ENCODE measurements around the gene NBDY.
A peak's percentile ranks its signal among the peaks of the same experiment; 100 is the strongest.
"Not testable (repeated sequence)": the region's sequence is repeated elsewhere in the genome, so short reads cannot be mapped to it uniquely, and the experiment has no call there.

NBDY gene, protein sequence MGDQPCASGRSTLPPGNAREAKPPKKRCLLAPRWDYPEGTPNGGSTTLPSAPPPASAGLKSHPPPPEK

GRCh38 chrX:56729152-56729850 lies at the start of gene NBDY:
NBDY (plus strand) TSS chrX:56729243; CDS start chrX:56729354, 111 bp downstream.
- peak; percentile 47 for TF ChIP-seq POLR2A (IDR thresholded peaks at IDR 0.05; ENCODE audit: low read depth, low read length)
- DNase-seq (ENCODE audit: insufficient read length, low spot score): no peak

GRCh38 chrX:56704530-56704929 lies 24.5 kb upstream of the NBDY start:
- DNase-seq (ENCODE audit: insufficient read length, low spot score); FAIRE-seq: not testable (repeated sequence)

More at GRCh38 chrX:56729152-56729850, at the start of gene NBDY:
- no peak for FAIRE-seq

DNA sequence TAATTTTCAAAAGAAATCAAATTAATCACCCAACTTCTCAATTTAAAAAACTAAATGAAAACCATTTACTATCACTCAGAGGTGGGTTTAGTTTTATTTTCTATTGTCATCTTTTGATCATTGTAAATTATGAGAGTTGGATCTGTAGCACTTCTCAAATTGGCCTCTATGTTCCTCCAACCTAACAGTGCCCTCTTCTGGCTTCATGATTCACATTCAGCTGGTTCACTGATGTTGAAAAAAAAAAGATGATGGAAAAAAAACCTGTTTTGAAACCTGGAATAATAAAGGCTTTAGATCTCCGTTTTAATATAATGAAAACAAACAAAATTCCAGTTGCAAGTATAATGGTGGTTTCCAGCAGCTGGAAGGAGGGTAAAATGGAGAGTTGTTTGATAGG lies 2.4 kb upstream of the NBDY start:
- DNase-seq (ENCODE audit: insufficient read length, low spot score) (no peak), FAIRE-seq (no peak)
- TF ChIP-seq POLR2A (IDR thresholded peaks at IDR 0.05; ENCODE audit: low read depth, low read length): no peak

DNA sequence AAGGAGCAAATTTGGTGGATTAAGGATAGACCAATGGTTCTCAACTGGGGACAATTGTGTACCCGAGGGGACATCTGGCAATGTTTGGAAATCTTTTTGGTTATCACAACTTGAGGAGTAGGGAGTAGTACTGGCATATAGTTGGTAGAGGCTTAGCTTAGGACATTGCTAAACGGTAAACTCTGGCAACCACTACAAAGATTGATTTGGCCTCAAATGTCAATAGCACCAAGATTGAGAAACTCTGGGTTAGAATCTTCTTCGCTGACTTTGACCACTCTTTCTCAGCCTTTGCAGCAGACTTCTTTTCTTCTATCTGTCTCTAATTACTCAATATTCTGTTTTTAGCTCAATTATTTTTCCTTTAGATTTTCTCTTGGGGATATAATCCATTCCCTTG lies 1.5 kb upstream of the NBDY start:
- TF ChIP-seq POLR2A (IDR thresholded peaks at IDR 0.05; ENCODE audit: low read depth, low read length): no peak
- FAIRE-seq (no peak), DNase-seq (ENCODE audit: insufficient read length, low spot score) (no peak)

- DNase-seq (ENCODE audit: insufficient read length, low spot score) (no peak), FAIRE-seq (no peak)
- TF ChIP-seq POLR2A (IDR thresholded peaks at IDR 0.05; ENCODE audit: low read depth, low read length): no peak
These were observed 722 bp upstream of the NBDY start for GRCh38 chrX:56728321-56728720.

DNA sequence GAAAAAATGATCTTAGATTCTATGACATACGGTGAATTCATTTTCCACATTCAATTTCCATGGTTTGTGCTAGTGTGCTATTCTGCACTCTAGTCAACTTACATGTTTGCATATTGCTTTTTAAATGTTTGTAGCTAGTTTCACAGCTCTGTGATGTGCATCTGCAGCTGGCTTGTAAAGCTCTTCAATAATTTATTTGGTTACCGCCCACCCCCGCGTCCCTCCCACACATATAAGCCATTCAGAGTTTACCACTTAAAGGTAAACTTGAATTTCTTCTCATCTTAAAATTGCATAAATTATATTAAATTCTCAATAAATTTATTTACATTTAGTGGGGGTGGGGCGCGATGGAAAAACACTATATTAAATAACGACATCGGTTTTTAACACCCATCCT lies 291 bp upstream of the NBDY start:
- DNase-seq (ENCODE audit: insufficient read length, low spot score): no peak
- no peak for TF ChIP-seq POLR2A (IDR thresholded peaks at IDR 0.05; ENCODE audit: low read depth, low read length)

DNA sequence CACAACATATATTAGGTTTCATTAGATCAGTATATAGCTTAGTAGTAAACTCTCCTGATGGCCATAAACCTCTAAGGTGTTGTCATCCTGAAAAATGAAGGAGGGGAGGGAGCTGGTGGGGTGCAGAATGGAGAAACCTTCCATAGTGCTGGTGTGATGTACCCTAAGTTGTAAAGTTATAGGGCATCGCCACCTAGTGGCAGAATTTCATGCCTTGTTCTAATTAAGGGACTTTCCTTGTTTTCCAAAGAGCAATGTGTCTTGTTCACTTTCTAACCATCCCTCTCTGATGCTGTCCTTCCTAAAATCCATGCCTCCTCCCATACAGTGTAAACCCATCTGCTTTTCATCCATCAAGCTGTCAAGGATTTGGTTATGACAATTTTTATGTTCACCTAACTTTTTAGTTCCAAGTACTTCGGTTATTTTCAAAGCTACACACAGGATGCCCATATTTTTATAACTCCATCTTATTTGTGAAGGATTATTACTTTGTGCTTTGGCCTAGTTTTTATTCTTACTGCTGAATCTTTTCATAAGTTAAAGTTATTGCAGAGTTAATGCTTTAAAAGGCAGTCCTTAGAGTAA lies 4.5 kb downstream of the NBDY start:
- DNase-seq (ENCODE audit: insufficient read length, low spot score) (no peak), FAIRE-seq (no peak)
- no peak for TF ChIP-seq POLR2A (IDR thresholded peaks at IDR 0.05; ENCODE audit: low read depth, low read length)

More for the DNA sequence above, 291 bp upstream of the NBDY start:
- FAIRE-seq: no peak

DNA sequence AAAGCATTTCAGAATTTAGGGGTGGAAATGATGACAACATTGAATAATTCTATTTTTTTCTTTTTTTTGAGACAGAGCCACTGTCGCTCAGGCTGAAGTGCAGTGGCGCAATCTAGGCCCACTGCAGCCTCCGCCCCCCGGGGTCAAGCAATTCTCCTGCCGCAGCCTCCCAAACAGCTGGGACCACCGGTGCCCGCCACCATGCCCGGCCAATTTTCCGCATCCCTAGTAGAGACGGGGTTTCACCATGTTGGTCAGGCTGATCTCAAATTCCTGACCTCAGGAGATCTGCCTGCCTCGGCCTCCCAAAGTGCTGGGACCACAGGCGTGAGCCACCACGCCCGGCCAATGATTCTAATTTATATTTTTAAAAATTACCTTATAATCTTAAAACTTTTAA lies 7.2 kb downstream of the NBDY start:
- DNase-seq (ENCODE audit: insufficient read length, low spot score) (no peak), FAIRE-seq (no peak)
- TF ChIP-seq POLR2A (IDR thresholded peaks at IDR 0.05; ENCODE audit: low read depth, low read length): no peak

GRCh38 chrX:56738670-56739069 lies 9.6 kb downstream of the NBDY start:
- no peak for FAIRE-seq
- DNase-seq (ENCODE audit: insufficient read length, low spot score): no peak
- TF ChIP-seq POLR2A (IDR thresholded peaks at IDR 0.05; ENCODE audit: low read depth, low read length): no peak

DNA sequence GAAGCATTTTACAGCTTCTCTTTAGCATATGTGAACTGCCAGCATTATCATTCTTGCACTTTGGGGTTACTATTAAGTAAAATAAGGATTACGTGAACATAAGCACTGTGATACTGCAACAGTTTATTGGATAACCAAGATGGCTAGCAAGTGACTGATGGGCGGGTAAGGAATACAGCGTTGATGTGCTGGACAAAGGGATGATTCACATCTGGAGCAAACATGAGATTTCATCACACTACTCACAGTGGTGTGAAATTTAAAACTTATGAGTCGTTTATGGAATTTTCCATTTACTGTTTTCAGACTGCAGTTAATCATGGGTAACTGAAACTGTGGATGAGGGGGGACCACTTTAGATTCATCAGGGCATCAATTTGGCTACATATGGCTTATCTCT lies 16.0 kb downstream of the NBDY start:
- TF ChIP-seq POLR2A (IDR thresholded peaks at IDR 0.05; ENCODE audit: low read depth, low read length): no peak
- FAIRE-seq: no peak
- no peak for DNase-seq (ENCODE audit: insufficient read length, low spot score)

GRCh38 chrX:56746996-56747395 lies 18.0 kb downstream of the NBDY start:
- no peak for TF ChIP-seq POLR2A (IDR thresholded peaks at IDR 0.05; ENCODE audit: low read depth, low read length)
- DNase-seq (ENCODE audit: insufficient read length, low spot score) (no peak), FAIRE-seq (no peak)

DNA sequence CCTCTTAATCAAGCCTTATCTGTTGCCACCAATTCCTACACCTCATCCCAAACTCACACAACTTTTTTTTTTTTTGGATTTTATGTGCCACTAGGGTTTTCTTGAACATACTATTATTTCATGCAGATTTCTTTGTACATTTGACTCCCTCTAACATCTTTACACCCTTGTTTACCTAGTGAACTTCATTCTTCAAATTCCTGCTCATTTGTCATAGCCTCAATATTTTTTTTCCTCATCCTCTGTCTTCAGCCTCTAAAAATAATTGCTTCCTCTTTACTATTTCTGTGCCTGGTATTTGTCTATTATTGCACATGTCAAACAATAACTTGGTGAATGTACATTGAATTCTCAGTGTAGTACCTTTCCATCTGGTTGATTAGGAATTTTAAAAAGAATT lies 22.0 kb downstream of the NBDY start:
- no peak for FAIRE-seq

GRCh38 chrX:56757327-56757726 lies 28.3 kb downstream of the NBDY start:
- DNase-seq (ENCODE audit: insufficient read length, low spot score): no peak
- FAIRE-seq: no peak
- TF ChIP-seq POLR2A (IDR thresholded peaks at IDR 0.05; ENCODE audit: low read depth, low read length): no peak

More for the DNA sequence above, 22.0 kb downstream of the NBDY start:
- no peak for DNase-seq (ENCODE audit: insufficient read length, low spot score)
- TF ChIP-seq POLR2A (IDR thresholded peaks at IDR 0.05; ENCODE audit: low read depth, low read length): no peak

- TF ChIP-seq POLR2A (IDR thresholded peaks at IDR 0.05; ENCODE audit: low read depth, low read length): no peak
- DNase-seq (ENCODE audit: insufficient read length, low spot score) (no peak), FAIRE-seq (no peak)
These were observed 29.4 kb downstream of the NBDY start for GRCh38 chrX:56758456-56758855.

- TF ChIP-seq POLR2A (IDR thresholded peaks at IDR 0.05; ENCODE audit: low read depth, low read length): no peak
- FAIRE-seq (no peak), DNase-seq (ENCODE audit: insufficient read length, low spot score) (no peak)
These were observed 30.8 kb downstream of the NBDY start for GRCh38 chrX:56759736-56760409.

- FAIRE-seq; DNase-seq (ENCODE audit: insufficient read length, low spot score): not testable (repeated sequence)
These were observed 31.5 kb downstream of the NBDY start for GRCh38 chrX:56760410-56761124.

Data from H54 (cell line).